ENCODE results near the gene TAF4B.
"Not testable (repeated sequence)": the region's sequence is repeated elsewhere in the genome, so short reads cannot be mapped to it uniquely, and the experiment has no call there.

The TAF4B gene

DNA sequence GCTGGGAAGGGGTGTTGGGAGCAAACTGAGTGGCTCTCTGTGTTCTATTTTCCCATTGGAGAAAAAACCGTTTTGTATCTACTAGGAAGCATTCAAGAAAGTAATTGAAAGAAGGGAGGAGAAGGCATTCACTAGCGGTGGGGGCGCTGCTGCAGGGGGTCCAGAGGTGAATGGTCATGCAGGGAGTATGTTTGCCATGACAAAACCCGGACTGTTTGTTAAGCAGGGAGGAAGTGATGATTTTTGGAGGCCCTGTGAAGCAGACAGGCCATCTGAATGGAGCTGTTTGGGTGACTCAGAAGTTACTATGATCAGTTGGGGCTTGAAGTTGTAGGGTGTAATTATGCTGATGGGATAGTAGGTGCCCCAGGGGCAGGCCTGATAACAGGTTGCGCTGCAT, 7.0 kb downstream of the TAF4B start:
- DNase-seq (ENCODE audit: low spot score) = no peak

GRCh38 chr18:26237363-26237762, 11.1 kb downstream of the TAF4B start:
- not testable (repeated sequence) for DNase-seq (ENCODE audit: low spot score)

DNA sequence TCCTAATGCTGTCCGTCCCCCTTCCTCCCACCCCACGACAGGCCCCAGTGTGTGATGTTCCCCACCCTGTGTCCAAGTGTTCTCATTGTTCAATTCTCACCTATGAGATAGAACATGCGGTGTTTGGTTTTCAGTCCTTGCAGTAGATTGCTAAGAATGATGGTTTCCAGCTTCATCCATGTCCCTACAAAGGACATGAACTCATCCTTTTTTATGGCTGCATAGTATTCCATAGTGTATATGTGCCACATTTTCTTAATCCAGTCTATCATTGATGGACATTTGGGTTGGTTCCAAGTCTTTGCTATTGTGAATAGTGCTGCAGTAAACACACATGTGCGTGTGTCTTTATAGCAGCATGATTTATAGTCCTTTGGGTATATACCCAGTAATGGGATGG, 12.5 kb downstream of the TAF4B start:
- DNase-seq (ENCODE audit: low spot score) = not testable (repeated sequence)

- DNase-seq (ENCODE audit: low spot score) = not testable (repeated sequence)
Observed at GRCh38 chr18:26242392-26242791, 16.1 kb downstream of the TAF4B start.

GRCh38 chr18:26245434-26245833, 19.2 kb downstream of the TAF4B start:
- not testable (repeated sequence) for DNase-seq (ENCODE audit: low spot score)

- no peak for DNase-seq (ENCODE audit: low spot score)
Observed at GRCh38 chr18:26252411-26252810, 26.2 kb downstream of the TAF4B start.

DNA sequence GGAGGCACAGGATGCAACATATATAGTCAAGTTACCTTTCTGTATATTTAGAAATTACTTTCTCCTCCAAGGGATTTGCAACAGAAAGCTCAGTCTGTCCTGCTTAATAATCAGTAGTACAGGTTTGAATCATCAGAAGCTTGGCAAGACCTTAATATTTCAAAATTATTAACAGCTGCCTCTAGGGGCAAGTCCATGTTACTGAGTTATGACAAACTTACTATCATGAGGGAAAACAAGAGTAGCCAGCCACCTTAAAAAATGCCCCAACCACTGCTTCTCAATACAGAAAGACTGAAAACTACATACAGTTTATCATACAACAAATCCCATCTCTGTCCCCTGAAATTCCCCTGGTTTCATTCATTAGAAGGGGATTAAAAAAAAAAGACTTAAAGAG, 28.6 kb downstream of the TAF4B start:
- DNase-seq (ENCODE audit: low spot score) = not testable (repeated sequence)

DNA sequence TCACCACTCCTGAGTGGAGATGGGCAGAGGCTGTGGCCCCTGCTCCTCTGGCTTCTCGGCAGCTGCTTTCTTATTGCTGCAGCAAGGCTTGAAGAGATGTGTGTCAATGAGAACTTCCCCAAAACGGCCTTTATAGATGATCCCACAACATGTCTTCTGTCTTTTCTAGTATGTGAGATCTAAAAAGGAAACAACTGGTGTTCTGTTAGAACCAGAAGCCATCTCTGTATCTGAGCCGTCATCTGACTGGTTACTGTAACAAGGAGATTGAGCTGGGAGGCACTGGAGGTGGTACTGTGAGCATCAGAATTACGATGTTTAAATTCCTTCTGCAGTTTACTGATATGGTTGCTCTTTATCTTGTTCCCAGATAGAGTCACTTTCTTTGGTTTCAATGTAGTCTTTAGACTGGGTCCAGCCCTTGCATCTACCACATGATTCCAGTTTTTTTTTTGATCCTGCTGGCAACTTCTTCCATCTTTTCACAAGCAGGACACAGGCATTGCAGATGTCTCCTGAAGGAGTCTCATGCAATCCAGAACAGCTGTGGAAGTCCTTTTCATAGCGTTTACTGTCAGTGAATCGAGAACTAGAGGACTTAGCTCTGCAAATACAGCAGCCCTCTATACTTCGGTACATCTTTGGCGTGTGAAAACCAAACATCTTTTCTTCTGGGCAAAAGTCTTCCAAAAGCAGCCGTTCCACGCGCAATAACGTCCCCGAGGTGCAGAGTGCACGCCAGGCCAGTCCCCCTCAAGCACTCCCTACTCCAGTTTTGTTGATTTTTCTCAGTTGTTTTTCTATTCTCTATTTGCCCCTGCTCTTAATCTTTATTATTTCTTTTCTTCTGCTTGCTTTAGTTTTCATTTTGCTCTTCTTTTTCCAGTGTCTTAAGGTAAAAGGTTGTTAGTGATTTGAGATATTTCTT, 29.7 kb downstream of the TAF4B start:
- no peak for DNase-seq (ENCODE audit: low spot score)

DNA sequence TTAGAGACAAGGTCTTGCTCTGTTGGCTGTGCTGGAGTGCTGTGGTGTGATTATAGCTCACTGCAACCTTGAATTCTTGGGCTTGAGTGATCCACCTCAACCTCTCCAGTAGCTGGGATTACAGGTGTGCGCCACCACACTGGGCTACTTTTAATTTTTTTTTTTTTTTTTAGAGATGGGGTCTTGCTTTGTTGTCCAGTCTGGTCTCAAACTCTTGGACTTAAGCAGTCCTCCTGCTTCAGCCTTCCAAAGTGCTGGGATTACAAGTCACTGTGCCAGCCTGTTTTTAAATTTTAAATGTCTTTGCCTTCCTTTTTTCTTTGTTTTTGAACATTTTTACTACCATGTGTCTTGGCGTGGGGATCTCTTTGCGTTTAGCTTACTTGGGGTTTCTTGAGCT, 32.5 kb downstream of the TAF4B start:
- no peak for DNase-seq (ENCODE audit: low spot score)

- not testable (repeated sequence) for DNase-seq (ENCODE audit: low spot score)
Observed at GRCh38 chr18:26259416-26259815, 33.2 kb downstream of the TAF4B start.

DNA sequence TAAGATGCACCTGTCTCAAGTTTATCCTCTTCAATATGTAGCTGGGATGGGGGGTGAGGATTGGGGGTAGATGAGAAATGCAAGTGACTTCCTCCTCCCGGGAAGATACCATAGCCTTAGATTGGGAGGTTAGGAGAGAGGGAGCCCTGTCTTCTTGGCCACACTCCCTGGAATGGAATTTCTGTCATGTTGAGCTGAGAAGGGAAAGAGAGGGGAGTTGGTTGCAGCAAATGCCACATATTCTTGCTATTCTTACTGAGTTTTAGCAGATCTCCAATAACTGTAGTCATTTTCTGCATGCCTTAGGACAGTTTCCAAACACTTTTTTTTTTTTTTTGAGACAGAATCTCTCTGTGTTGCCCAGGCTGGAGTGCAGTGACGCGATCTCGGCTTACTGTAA, 35.9 kb downstream of the TAF4B start:
- DNase-seq (ENCODE audit: low spot score) = no peak

DNA sequence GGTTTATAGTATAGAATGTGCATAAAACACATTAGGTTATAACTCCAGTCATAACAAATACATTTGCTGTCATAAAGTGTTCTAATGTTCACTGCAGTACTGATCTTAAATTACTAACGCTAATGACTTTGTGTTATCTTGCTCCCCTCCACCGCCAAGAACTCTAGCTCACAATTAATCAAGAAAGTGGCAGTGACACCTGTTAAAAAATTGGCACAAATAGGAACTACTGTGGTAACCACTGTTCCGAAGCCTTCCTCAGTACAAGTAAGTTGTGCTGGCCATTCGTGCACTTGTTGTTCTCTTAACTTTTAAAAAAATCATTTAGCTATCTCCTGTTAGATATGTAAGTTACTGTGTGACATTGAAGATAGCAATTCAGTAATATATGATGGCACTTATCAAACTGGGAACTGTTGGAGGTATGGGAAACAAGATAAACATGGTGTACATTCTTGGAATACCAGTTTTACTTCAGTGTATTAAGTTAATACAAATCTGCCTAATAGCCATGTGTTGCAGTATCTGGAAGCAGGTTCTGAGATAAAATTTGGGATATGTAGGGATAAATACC, 41.2 kb downstream of the TAF4B start:
- no peak for DNase-seq (ENCODE audit: low spot score)

- no peak for DNase-seq (ENCODE audit: low spot score)
Observed at GRCh38 chr18:26268454-26268853, 42.2 kb downstream of the TAF4B start.

DNA sequence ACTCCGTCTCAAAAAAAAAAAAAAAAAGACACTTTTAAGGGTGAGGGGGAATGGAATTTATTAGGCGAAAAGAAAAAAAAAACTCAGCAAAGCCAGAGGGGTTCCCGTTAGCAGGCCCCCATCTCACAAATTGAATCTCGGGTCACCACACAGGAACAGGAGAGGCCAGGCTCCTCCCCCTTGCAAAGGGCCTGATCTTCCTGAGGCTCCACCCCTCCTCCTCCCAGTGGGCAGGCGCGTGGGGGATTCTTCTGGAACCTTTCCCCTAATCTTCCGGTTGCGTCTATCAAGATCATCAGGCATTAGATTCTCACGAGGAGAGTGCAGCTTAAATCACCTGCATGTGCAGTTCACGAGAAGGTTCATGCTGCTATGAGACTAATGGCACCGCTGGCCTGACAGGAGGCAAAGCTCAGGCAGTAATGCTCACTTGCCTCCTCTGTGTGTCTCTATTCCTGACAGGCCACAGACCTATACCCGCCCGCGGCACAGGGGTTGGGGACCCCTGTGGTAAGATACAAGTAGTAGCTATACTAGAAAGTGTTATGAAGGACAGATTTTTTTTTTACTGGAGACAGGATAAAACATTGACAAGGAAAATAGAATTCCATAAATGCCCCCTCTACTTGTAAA, 45.8 kb downstream of the TAF4B start:
- no peak for DNase-seq (ENCODE audit: low spot score)

- DNase-seq (ENCODE audit: low spot score) = no peak
Observed at GRCh38 chr18:26277374-26277773, 51.1 kb downstream of the TAF4B start.

GRCh38 chr18:26279428-26279827, 53.2 kb downstream of the TAF4B start:
- no peak for DNase-seq (ENCODE audit: low spot score)

- no peak for DNase-seq (ENCODE audit: low spot score)
Observed at GRCh38 chr18:26286008-26286407, 59.8 kb downstream of the TAF4B start.

- no peak for DNase-seq (ENCODE audit: low spot score)
Observed at GRCh38 chr18:26287644-26288043, 61.4 kb downstream of the TAF4B start.

- no peak for DNase-seq (ENCODE audit: low spot score)
Observed at GRCh38 chr18:26290385-26290784, 64.1 kb downstream of the TAF4B start.

GRCh38 chr18:26293982-26294381, 67.7 kb downstream of the TAF4B start:
- DNase-seq (ENCODE audit: low spot score) = no peak

DNA sequence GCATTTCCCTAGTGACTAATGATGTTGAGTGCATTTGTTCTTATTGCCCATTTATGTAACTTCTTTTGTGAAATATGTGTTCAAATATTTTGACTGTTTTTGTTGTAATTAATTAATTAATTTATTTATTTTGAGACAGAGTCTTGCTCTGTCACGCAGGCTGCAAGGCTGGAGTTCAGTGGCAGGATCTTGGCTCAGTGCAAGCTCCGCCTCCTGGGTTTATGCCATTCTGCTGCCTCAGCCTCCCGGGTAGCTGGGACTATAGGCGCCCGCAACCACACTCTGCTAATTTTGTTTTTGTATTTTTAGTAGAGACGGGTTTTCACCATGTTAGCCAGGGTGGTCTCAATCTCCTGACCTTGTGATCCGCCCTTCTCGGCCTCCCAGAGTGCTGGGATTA, 71.9 kb downstream of the TAF4B start:
- no peak for DNase-seq (ENCODE audit: low spot score)

DNA sequence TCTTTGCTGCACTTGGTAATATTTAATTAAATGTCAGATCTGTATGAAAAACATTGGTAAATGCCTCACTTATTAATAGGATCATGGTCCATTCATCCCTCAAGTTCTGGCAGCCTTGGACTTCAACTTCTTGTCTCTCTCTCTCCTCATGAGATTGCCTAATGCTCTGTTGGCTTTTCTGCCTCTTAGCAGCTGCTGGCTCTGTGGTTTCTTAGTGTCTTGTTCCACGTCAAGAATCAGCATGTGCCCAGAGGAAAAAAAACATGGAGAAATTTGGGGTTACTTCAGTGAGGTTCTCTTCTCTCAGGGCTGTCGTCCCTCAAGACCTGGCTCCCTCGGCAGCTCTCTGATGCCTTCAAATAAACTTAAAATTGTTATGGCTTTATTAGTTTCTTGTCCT, 75.4 kb downstream of the TAF4B start:
- DNase-seq (ENCODE audit: low spot score) = no peak

- DNase-seq (ENCODE audit: low spot score) = not testable (repeated sequence)
Observed at GRCh38 chr18:26303222-26303621, 77.0 kb downstream of the TAF4B start.
